ENCODE data around the gene GLOD4. TPM values are rescaled to one million over a fixed set of nuclear protein-coding genes. Genes with fewer than 3 reads are reported as not detected.
"Not testable (repeated sequence)": the region's sequence is repeated elsewhere in the genome, so short reads cannot be mapped to it uniquely, and the experiment has no call there.

GLOD4 gene, protein sequence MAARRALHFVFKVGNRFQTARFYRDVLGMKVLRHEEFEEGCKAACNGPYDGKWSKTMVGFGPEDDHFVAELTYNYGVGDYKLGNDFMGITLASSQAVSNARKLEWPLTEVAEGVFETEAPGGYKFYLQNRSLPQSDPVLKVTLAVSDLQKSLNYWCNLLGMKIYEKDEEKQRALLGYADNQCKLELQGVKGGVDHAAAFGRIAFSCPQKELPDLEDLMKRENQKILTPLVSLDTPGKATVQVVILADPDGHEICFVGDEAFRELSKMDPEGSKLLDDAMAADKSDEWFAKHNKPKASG
- total RNA-seq (100 to 1,000 TPM in 3 of 5 donors, 10 to 100 TPM in 1, 1 to 10 TPM in 1; 6.4 to 213 (median 104) TPM), polyA plus RNA-seq (10 to 100 TPM; 38.4 to 91.2 (median 82.1) TPM)
- long read RNA-seq, donor 1, transcript GLOD4-202 (9 exons, 2,059 nt) = major isoform, 17 of 32 reads
- long read RNA-seq, donor 1, partial matches to known transcripts = 10 of 32 reads
- long read RNA-seq, donor 1, other reads (novel, unspliced or antisense) = 5 of 32 reads
- long read RNA-seq, donor 2, transcript GLOD4-202 (9 exons, 2,059 nt) = major isoform, 25 of 26 reads
- long read RNA-seq, donor 2, partial matches to known transcripts = 0 of 26 reads
- long read RNA-seq, donor 2, other reads (novel, unspliced or antisense) = 0 of 26 reads
- long read RNA-seq, donor 3, transcript GLOD4-202 (9 exons, 2,059 nt) = major isoform, 12 of 46 reads
- long read RNA-seq, donor 3, partial matches to known transcripts = 33 of 46 reads
- long read RNA-seq, donor 3, other reads (novel, unspliced or antisense) = 0 of 46 reads
- long read RNA-seq, donor 4, partial matches to known transcripts = 0 of 2 reads
- long read RNA-seq, donor 4, other reads (novel, unspliced or antisense) = 0 of 2 reads
- long read RNA-seq, donor 5, transcript GLOD4-202 (9 exons, 2,059 nt) = major isoform, 27 of 50 reads
- long read RNA-seq, donor 5, partial matches to known transcripts = 22 of 50 reads
- long read RNA-seq, donor 5, other reads (novel, unspliced or antisense) = 0 of 50 reads
- long read RNA-seq, donor 6, transcript GLOD4-202 (9 exons, 2,059 nt) = major isoform, 85 of 244 reads
- long read RNA-seq, donor 6, partial matches to known transcripts = 136 of 244 reads
- long read RNA-seq, donor 6, other reads (novel, unspliced or antisense) = 18 of 244 reads
- long read RNA-seq, donor 7, transcript GLOD4-202 (9 exons, 2,059 nt) = major isoform, 20 of 42 reads
- long read RNA-seq, donor 7, partial matches to known transcripts = 16 of 42 reads
- long read RNA-seq, donor 7, other reads (novel, unspliced or antisense) = 6 of 42 reads
- long read RNA-seq, donor 8, transcript GLOD4-202 (9 exons, 2,059 nt) = major isoform, 35 of 101 reads
- long read RNA-seq, donor 8, partial matches to known transcripts = 63 of 101 reads
- long read RNA-seq, donor 8, other reads (novel, unspliced or antisense) = 0 of 101 reads
- long read RNA-seq, donor 9, transcript GLOD4-202 (9 exons, 2,059 nt) = major isoform, 19 of 77 reads
- long read RNA-seq, donor 9, partial matches to known transcripts = 57 of 77 reads
- long read RNA-seq, donor 9, other reads (novel, unspliced or antisense) = 0 of 77 reads
- long read RNA-seq, donor 10, transcript GLOD4-202 (9 exons, 2,059 nt) = major isoform, 8 of 8 reads
- long read RNA-seq, donor 10, partial matches to known transcripts = 0 of 8 reads
- long read RNA-seq, donor 10, other reads (novel, unspliced or antisense) = 0 of 8 reads

DNA sequence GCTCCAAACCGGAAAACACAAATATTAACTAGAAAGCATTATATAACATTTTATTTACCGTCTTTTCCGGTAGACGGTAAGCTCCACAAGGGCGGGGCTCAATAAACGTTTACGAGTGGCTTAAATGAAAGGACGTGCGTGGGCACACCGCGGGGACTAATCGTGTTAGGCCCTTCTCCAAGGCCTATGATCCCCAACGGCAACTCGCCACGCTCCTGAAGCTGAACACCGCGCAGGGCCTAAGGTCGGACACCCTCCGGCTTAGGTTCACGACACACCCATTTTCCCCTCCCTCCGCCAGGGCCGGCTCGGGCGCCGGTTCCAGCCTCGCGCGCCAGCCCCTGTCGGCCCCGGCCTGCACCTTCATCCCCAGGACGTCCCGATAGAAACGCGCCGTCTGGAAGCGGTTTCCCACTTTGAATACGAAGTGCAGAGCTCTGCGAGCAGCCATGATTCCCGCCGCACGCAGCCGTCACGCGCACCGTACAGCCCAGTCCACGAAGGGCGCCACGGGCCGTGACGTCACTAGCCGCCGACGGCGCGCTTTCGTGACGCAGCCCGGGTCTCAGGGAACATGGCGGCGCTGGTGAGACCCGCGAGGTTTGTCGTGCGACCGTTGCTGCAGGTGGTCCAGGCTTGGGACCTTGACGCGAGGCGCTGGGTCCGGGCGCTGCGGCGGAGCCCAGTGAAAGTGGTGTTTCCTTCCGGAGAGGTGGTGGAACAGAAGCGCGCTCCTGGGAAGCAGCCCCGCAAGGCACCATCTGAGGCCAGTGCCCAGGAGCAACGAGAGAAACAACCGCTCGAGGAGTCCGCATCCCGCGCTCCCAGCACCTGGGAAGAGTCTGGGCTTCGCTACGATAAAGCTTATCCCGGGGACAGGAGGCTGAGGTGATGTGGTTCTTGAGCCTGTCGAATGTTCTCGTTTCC, at the start of gene GLOD4, which contains the start of gene MRM3:
GLOD4 (minus strand) TSS at position 476 of the 927 bp plus-strand sequence; CDS start at position 451, 25 bp downstream.
MRM3 (plus strand) TSS at position 549 of the 927 bp plus-strand sequence; CDS start at position 575, 26 bp downstream.
- Histone ChIP-seq H3K4me3 (peak within 1 kb of the TSS; percentile 94 to 96 (median 94)), H3K9me3 (no peaks in the 10 kb centered on the region), H3K4me1 (peaks cover 30 to 55% (median 39%) of the 10 kb centered on the region in 4 donors), H3K36me3 (peaks cover 11 to 30% (median 28%) of the 10 kb centered on the region in 4 donors), H3K27ac (peak within 1 kb of the TSS; percentile 83 to 93 (median 87)), H3K27me3 (no peaks in the 10 kb centered on the region)
- intact Hi-C loops (cut with DNase I; ENCODE audit: low total_unique reads) = no loop called here
- WGBS, 5 donors = 0 to 1% (median 0%) methylated on average over 27 to 87 of the region's 87 CpGs
- TF ChIP-seq POLR2AphosphoS5 (IDR thresholded peaks at IDR 0.05) (peak; percentile 97 to 99 (median 97)), EP300 (IDR thresholded peaks at IDR 0.05) (no peak), POLR2A (IDR thresholded peaks at IDR 0.05) (peak in 1 of 4 donors; percentile 82)
- TF ChIP-seq, protein P1, sequence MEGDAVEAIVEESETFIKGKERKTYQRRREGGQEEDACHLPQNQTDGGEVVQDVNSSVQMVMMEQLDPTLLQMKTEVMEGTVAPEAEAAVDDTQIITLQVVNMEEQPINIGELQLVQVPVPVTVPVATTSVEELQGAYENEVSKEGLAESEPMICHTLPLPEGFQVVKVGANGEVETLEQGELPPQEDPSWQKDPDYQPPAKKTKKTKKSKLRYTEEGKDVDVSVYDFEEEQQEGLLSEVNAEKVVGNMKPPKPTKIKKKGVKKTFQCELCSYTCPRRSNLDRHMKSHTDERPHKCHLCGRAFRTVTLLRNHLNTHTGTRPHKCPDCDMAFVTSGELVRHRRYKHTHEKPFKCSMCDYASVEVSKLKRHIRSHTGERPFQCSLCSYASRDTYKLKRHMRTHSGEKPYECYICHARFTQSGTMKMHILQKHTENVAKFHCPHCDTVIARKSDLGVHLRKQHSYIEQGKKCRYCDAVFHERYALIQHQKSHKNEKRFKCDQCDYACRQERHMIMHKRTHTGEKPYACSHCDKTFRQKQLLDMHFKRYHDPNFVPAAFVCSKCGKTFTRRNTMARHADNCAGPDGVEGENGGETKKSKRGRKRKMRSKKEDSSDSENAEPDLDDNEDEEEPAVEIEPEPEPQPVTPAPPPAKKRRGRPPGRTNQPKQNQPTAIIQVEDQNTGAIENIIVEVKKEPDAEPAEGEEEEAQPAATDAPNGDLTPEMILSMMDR (IDR thresholded peaks at IDR 0.05) = peak in 2 of 7 experiments; percentile 17 to 50
- DNase-seq = peak; percentile 97 to 98

DNA sequence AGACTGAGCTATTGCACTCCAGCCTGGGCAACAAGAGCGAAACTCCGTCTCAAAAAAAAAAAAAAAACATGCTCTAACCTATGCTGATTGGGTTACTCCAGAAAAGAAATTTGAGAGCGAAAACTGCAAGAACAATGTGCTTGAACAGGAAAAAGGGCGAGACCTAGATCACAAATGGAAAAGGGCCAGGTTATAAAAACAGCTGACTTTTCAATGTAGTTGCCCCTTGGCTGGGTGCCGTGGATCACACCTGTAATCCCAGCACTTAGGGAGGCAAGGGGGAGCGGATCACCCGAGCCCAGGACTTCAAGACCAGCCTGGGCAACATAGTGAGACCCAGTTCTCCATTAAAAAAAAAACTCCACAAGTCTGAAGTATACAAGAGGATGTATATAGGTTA, 48.9 kb upstream of the GLOD4 start:
- Histone ChIP-seq H3K4me3 (no peak overlapping the region), H3K4me1 (peaks cover 0 to 9% (median under 1%) of the 10 kb centered on the region in 4 donors), H3K27me3 (no peaks in the 10 kb centered on the region), H3K9me3 (peaks cover 0 to 4% (median 0%) of the 10 kb centered on the region in 4 donors), H3K36me3 (peaks cover 0 to 2% (median under 1%) of the 10 kb centered on the region in 4 donors), H3K27ac (no peak overlapping the region)
- intact Hi-C loops (cut with DNase I; ENCODE audit: low total_unique reads) = no loop called here
- TF ChIP-seq EP300 (IDR thresholded peaks at IDR 0.05) (no peak), POLR2AphosphoS5 (IDR thresholded peaks at IDR 0.05) (no peak), POLR2A (IDR thresholded peaks at IDR 0.05) (no peak)
- TF ChIP-seq, protein P1 (IDR thresholded peaks at IDR 0.05) = no peak
- WGBS, 5 donors = 84 to 87% (median 85%) methylated on average over 7 of the region's 7 CpGs
- no peak for DNase-seq

DNA sequence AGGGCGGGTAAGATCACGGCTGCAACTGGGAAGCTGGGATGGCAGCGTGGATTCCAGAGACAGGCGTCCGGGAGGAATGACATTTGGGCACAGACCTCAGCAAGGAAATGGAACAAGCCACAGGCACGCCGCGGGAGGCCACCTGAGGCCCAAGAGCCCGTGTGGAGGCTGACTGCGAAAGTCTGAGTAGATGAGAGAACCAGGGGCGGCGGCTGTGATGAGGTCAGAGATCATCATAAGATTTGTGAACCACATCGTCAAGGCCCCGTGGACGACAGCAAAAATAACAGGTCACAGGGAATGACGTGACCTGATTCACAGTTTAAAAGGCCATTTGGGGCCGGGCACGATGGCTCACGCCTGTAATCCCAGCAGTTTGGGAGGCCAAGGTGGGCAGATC, 48.3 kb upstream of the GLOD4 start:
- Histone ChIP-seq H3K9me3 (peaks cover 0 to 4% (median 0%) of the 10 kb centered on the region in 4 donors), H3K4me1 (peaks cover 0 to 9% (median 0%) of the 10 kb centered on the region in 4 donors), H3K27me3 (no peaks in the 10 kb centered on the region), H3K27ac (no peak overlapping the region), H3K4me3 (no peak overlapping the region), H3K36me3 (peaks cover 1 to 8% (median 6%) of the 10 kb centered on the region in 4 donors)
- intact Hi-C loops (cut with DNase I; ENCODE audit: low total_unique reads) = no loop called here
- DNase-seq = no peak
- TF ChIP-seq POLR2A (IDR thresholded peaks at IDR 0.05) (no peak), EP300 (IDR thresholded peaks at IDR 0.05) (no peak)
- TF ChIP-seq, protein P1 (IDR thresholded peaks at IDR 0.05) = no peak
- 74 to 84% (median 78%) methylated on average over 19 of the region's 19 CpGs for WGBS, 5 donors

DNA sequence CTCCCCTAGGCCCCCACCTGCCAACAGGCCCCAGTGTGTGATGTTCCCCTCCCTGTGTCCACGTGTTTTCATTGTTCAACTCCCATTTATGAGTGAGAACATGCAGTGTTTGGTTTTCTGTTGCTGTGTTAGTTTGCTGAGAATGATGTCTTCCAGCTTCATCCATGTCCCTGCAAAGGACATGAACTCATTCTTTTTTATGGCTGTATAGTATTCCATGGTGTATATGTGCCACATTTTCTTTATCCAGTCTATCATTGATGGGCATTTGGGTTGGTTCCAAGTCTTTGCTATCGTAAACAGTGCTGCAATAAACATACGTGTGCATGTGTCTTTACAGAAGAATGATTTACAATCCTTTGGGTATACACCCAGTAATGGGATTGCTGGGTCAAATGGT, 47.5 kb upstream of the GLOD4 start:
- DNase-seq; H3K27me3 ChIP-seq; H3K4me1 ChIP-seq; H3K9me3 ChIP-seq; H3K4me3 ChIP-seq; intact Hi-C loops (cut with DNase I; ENCODE audit: low total_unique reads); H3K27ac ChIP-seq: not testable (repeated sequence)
- peaks cover 4 to 15% (median 13%) of the 10 kb centered on the region in 4 donors for H3K36me3 ChIP-seq
- 64 to 90% (median 71%) methylated on average over 3 of the region's 3 CpGs for WGBS, 5 donors
